GM18868 (cell line): ENCODE measurements around the gene COL4A5.
A peak's percentile ranks its signal among the peaks of the same experiment; 100 is the strongest.

Source experiments
- ATAC-seq: cut with Tn5 transposase; IDR thresholded peaks from one replicate; pipeline ENCODE4 v1.9.1; 2021; ENCODE audit warnings: mild to moderate bottlenecking, moderate library complexity; ENCODE audit not compliant: unreplicated experiment

COL4A5 gene

DNA sequence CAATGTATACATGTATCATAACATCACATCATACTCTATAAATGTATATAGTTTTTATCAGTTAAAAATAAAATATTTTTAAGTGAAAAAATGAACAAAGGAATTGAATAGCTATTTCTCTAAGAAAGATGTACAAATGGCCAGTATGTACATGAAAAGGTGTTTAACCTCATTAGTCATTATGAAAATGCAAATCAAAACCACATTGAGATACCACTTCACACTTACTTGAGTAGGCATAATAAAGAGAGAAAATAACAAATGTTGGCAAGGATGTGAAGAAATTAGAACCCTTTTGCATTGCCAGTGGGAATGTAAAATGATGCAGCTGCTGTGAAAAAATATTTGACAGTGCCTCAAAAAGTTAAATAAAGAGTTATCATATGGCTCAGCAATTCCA lies 201.2 kb downstream of the COL4A5 start:
- peak; percentile 47 for ATAC-seq

DNA sequence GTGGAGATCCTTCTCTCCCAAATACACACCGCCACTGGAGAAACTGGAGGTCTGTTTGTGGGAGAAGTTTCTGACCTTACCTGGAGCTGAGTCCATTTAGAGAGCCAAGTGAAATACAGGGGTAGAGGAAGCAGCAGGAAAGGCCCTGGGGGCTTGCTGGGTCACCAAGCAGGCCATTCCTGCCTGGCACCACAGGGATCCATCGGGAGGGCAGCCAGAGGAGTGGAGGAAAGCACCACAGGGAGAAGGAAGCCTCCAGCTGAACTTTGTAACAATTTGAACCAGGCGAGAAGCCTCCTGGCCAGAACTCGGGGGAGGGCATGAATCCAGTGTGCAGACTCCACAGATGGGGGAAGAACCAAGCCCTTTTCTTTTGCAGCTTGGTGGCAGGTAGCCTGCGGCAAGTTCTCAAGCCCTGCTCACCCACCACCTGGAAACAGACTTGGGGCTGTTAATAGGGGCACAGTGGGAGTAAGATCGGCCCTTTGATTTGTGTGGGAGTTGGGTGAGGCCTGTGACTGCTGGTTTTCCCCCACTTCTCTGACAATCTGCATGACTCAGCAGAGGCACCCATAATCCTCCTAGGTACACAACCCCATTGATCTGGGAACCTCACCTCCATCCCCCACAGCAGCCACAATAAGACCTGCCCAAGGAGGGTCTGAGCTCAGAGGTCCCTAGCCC lies 202.1 kb downstream of the COL4A5 start:
- ATAC-seq: peak; percentile 81

DNA sequence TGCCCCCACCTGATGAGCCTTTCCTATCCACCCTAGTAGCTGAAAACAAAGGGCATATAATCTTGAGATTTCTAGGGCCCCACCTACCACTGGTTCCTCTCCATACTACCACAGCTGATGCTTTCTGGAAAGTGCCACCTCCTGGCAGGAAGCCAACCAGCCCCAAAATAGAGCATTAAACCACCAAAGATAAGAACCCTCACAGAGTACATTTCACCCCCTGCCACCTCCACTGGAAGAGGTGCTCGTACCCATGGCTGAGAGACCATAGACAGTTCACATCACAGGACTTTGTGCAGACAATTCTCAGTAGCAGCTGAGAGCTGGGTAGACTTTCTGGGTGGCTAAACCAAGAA lies 202.6 kb downstream of the COL4A5 start:
- peak; percentile 35 for ATAC-seq

DNA sequence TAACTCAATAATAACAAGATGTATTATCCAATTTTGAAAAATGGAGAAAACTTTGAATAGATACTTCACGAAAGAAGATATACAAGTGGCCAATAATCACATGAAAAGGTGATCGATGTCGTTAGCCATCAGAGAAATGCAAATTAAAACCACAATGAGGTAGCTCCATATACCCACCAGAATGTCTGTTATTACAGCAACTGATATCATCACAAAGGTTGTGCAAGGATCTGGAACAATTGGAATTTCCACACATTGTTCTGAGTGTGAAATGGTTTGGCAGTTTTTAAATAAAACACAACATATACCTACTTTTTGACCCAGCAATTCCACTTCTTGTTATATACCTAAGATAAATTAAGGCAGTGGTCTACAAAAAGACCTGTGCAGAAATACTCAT lies 225.1 kb downstream of the COL4A5 start:
- no peak for ATAC-seq

DNA sequence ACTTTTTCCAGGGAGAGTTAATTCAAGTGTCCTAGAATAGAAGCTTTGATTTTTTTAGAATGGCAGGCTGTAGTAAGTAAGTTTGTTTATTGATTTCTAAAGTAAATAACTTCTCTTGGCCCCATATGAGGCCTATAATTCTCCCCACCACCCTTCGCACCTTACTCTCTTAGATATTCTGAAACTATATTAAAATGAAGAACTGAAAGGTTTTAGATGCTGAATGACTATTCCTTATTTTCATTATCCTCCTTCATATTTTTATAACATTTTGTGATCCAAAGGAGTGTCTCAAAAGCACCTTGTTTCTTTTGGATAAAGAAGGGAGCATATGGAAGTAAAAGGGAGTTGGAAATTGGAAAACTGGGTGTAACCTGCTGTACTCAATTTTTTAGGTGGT lies 226.5 kb downstream of the COL4A5 start:
- ATAC-seq: peak; percentile 58

DNA sequence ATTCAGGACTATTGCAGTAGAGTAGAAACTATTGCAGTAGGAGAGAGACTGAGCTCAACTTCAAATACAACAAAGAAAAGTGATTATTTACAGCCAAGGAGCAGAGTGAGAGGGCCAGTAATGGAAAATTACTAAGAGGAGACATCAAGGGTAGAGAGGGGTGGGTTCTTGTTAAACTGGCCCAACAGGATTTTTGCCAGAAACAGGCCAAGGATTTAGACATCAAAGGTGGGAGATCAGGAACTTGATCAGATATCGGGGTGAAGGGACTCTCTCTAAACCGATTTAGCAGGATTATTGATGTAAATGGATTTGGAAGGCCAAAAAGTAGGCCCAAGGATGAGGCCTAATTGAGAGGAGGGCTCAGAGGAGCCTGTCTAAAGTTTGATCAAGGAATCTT lies 231.9 kb downstream of the COL4A5 start:
- no peak for ATAC-seq

DNA sequence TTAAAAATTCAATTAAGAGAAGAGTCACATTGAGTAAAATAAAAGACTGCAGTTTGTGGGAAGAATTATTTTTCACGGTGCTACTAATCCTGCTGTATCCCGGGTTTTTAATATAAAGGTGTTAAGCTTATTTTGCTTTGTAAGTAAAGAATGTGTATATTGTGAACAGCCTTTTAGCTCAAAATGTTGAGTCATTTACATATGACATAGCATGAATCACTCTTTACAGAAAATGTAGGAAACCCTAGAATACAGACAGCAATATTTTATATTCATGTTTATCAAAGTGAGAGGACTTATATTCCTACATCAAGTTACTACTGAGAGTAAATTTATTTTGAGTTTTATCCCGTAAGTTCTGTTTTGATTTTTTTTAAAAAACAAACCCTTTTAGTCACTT lies 257.1 kb downstream of the COL4A5 start:
- ATAC-seq: no peak

DNA sequence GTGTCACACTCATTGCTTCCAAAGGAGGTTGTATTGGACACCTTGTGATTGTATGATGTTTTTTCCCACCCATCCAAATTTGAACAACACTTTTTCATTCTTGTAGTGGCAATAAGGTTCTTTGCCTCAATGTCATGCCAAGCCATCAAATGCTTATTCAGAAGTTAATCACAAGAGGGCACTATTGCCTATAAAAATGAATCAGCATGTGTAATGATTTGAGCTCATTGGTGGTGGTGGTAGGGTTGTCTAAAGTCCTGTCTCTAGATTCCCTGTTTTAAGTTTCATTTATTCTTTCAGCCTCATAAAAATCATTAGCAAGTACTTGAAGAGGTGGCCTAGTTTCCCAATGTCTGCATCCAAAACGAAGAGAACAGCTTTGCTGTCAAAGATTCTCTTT lies 259.7 kb downstream of the COL4A5 start:
- ATAC-seq: no peak

DNA sequence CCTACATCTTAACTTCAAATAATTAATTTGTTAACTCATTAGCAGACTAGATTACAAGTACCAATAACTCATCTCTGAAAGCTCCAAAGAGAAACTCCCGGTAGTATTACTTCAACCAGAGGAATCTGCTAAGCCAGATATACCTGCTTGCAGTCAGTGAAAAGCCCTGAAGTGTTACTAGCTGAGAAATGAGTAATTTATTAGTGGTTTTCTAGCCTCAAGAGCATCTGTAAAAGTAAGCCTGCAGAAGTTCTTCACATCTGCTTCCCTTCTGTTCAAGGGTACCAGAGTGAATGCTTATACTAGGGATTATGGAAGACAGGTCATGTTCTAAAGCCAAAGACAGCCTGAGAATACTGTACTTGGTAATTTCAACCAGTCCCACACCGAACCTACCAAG lies 262.0 kb downstream of the COL4A5 start:
- no peak for ATAC-seq

DNA sequence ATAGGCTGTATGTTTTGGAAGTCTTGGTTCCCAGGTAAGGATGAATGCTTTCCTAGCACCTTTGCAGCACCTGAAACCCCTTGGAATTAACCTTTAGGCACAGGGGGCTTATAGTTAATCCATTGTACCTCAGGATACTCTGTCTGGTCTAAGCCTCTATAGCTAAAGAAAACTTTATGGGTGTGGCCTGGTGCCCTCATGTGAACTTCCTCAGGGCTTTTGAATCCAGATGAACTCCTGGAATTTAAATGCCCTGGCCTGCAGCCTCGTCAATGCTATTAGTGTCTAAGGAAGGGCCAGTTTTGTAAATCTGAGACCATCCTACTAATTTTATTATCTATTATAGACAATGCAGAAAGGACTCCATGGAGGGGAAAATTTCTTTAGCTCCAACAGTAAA lies 262.9 kb downstream of the COL4A5 start:
- ATAC-seq: no peak

DNA sequence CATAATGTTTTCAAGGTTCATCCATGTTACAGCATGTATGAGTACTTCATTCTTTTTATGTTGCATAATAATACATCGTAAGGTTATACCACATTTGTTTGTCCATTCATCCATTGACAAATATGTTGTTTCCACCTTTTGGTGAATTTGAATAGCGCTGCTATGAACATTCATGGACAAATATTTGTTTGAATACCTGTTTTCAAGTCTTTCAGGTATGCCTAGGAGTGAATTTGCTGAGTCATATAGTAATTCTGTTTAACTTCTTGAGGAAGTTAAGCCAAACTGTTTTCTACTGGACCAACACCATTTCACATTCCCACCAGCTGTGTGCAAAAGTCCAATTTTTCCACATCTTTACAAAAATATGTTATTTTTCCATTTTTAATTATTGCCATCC lies 265.2 kb downstream of the COL4A5 start:
- ATAC-seq: no peak

DNA sequence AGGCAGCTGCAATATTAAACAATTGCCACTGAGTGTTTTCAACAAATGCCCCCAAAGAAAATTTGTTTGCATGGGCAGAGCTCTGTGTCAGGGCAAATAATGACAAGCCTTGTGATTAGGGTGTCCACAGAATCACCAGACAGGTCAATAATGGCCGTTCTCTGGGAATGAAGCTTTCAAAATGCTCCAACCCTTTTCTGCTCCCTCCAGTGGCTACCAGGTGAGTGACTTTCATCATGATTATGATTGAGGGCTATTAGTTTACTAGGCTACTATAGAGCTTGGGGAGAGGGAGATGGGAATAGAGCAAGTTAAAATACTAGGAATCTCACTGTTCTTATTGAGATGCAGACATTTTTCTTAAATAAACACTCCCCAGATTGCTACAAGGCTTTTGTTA lies 273.2 kb downstream of the COL4A5 start:
- ATAC-seq: no peak

DNA sequence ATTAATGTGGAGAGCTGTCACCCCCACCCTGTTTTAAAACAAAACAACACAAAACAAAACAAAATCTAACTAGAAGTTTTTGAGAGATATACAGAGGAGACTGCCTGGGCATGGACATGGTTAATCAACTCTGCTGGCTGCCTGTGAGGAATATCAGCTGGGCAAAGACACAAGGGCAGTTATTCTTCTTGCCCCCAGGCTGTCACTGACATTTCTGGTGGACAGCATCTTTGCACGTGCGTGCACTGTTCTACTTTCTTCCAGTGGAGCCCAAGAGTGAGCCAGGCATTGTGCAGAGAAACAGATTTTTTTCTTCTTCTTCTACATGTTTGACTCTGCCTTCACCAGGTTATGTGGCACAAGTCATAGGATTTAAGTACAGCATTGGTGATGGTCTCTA lies 282.9 kb downstream of the COL4A5 start:
- no peak for ATAC-seq

DNA sequence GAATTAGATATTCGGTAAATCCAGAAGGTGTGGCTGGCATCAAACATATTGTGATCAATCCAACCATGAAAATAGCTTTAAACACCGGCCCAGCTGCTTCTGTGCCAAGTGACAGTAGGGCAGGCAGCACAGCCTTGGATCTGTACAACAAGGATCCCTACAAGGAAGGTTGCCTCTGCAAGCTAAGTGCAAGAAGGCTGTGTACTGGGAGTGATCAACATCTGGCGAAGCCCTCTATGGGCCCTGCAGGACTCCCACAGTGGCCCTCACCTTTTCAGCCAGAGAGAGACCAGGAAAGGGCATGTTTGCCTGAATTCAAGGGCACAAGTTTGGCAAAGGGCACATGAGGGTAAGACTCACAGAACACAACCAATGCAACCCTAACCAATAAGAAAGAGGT lies 287.1 kb downstream of the COL4A5 start:
- ATAC-seq: no peak

DNA sequence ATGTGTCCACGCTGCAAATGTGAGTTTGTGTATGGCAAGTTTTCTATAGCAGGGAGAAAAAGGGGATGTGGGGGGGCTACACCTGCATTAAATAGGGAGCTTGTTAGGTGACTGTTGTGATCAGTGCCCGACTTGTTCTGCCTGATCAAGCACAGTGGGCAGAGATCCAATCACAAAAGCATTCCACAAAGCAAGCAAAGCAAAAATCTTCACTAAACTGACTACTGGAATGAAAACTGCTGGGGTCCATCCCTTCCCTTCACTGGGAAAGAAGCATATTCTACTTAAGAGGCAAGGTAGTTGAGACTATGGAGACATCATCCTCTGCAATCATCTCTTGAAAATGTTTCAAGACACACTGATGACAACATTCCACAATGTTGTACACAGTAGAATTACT lies 291.5 kb downstream of the COL4A5 start:
- no peak for ATAC-seq

DNA sequence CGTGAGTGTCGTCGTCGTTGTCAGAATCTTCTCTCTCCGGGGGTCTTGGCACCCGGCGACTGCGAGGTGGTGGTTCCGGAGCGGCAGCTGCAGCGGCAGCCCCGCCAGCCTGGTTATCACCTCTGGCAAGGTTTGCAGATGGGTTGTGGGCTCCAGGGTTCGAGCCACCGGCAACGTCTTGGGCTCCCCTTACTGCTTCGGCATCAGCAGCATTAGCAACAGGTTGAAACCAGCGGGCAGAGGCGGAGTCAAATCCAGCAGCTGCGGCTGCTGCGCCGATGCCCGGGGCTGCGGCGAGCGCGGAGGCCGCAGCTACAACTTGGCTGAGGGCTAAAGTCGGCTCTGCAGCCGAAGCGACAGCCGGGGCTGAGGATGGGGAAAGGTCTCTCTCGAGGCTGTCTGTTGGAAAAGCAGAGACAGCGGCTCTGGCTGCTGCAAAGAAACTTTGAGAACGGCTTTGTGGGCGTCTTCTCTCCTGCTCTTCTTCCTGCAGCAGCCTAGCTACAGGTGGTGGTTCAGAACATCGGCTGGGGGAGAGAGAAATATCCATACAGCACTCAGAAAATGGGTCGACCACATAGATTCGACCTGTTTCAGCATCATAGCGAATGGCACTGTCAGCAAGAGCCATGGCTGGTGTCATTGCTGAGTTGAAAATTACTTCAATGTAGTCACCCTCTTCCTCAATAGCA lies 293.1 kb downstream of the COL4A5 start:
- no peak for ATAC-seq

DNA sequence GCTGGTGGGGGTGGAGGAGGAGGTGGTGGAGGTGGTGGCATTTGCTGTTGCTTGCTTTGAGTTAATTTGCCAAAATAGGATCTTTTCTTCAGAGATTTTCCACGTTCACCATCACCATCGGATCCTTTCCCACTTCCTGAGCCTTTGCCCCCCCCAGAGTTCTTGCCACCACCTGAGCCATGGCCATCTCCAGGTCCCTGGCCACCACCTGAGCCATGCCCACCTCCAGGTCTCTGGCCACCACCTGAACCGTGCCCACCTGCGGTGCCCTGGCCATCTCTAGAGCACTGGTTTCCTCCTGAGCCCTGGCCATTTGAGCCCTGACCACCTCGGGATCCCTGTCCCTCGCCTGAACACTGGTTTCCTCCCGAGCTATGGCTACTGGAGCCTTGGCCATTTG lies 294.8 kb downstream of the COL4A5 start:
- ATAC-seq: no peak

DNA sequence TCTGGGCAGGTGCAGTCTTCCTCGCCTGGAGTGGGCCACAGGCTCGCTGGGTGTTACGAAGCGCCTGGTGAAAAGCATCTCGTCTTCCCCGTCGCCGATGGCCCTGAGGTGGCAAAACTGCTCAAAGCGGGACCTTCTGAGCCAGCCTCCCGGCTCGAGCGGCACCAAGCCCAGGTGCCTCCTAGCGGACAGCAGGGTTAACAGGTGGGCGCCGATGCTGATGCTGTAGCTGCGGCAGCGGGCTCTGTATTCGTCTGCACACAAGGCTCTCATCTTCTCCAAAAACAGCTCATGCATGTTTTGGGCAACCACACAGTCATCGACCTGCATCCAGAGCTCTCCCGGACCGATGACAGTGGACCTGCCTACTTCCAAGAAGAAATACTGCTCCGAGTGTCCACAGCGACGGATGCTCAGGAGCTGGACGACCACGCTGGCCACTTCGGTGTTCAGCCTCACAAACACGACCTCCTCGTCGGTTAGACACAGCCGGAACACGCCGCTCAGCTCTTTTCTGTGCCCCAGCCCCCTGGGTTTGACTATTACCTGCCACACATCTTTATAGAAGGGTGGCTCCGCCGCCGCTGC lies 295.5 kb downstream of the COL4A5 start:
- ATAC-seq: peak; percentile 66

DNA sequence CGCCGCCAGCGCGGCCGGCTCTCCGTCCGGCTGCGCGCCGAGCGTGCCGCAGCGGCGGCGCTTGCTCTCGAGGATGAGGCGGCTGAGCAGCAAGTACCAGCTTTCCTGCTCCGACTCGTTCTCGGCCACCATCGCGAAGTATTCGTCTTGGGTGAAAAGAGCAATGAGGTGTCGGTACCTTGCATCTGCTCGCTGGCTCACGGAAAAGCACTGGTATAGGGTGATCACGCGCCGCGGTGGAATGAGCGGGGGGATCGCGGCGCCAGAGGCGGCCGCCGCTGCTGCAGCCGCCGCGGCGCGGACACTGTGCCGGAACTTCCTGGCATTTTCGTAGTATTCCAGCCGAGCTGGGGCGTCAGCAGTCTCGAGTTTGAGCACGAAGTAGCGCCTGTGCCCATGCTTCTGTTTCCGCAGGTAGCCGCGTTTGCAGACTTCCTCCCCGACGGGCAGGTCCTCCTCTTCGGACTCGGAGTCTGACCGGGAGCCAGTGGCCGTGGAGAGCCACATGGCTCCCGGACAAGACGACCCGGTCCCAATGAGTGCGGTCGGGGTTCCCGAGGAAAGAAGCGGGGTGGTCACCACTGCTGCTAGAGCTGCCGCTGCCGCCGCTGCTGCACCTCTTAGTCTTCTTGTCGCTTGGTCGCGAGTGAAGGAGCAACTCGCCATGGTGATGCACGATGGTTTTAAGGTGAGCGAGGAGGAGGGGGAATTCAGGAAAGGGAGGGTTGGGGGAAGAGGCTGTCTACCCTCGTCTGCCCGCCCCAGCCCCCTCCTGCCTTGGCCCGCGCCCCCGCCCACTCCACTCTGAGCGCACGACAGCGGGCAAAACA lies 296.3 kb downstream of the COL4A5 start:
- ATAC-seq: peak; percentile 26

DNA sequence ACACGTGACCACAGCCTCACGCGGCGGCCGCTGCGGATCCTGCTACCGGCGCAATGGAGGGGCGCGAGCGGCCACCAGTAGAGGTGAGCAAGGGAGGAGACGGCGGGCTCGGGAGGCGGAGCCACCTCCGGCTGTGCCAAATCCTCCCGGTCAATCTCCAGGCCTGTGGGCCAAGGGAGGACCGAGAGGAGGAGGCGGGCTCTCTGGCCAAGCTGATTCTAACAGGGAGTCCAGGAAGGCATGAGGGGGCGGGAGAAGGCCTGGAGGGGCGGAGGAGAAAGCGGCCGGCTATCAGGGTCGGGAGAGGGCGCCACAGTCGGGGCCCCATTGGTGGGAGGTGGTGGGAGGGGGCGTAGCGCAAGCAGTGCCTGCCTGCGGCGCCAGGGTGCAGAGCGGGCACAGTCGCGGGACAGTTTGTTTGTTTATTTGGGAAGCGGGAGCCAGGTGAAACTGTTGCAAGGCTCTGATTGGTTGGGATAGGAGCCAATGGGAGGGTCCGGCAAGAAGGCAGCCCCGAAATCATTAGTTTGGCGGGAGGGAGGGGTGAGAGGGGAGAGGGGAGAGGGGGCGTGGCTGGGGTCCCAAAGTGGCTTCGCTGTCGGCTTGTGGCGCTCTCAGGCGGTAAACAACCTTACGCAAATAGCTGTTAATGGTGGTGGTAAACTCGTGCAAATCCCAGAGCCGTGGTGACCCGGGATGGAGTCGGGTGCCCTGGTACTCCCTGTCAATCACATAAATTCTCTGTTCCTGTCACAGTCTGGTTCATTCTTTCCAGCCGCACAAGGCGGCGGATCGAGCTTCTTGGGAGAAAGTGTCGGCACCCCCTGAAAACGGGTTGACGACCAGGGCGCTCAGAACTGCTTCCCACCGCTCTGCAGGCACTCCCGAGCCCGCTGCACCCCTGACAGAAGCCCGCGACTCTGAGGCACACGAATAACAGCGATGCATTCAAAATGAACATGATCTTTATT lies 297.2 kb downstream of the COL4A5 start, which contains the start of gene IRS4:
Gene IRS4 (minus strand): TSS at position 55 of the 971 bp plus-strand sequence.
- peak; percentile 47 for ATAC-seq
